ENCODE results near the gene AKAP3. TPM values are rescaled to one million over a fixed set of nuclear protein-coding genes. Genes with fewer than 3 reads are reported as not detected.

The AKAP3 gene
- total and polyA plus RNA-seq, 2 donors (not counting 3 experiments of a cell fraction or from before 2014, with no cell fraction given), result 0.18 to 0.62 TPM

DNA sequence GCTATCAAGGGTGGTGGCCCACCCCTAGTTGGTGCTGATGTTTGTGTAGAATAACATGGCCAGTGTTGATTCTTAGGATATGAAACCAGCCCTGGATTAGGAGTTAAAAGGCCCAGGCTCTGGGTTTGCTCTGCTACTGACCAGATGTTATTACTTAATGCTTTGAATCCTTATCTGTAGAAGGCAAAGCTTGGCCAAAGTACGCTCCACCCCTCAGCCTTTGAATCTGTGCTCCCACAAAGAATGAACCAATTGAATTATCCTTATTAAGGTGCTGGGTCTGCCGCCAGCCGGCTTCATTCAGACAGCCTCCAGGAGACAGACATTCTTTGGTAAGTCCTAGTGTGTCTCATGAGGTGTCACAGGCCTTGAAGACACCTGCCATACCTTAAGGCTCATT is 41.8 kb downstream of the AKAP3 start:
- no peak overlapping the region for H3K27ac ChIP-seq (ENCODE audit: insufficient read depth, low read depth, low read length)
- ChIA-PET CTCF (no interaction called here), POLR2A (no interaction called here)
- no peaks in the 10 kb centered on the region for H4K20me1 ChIP-seq (replicated peaks; ENCODE audit: control insufficient read depth, extremely low read depth, insufficient read depth, low read length)
- H3K4me3 ChIP-seq (replicated peaks in 1 of 3; ENCODE audit: insufficient read depth in 1 of 3, low read depth in 1 of 3, low read length in 3 of 3), result no peak overlapping the region
- intact Hi-C loops (cut with micrococcal nuclease) (no loop called here), dilution Hi-C loops (cut with MboI; ENCODE audit: extremely low pct_ligation_motif_present, low sequenced_read_pairs) (no loop called here)
- peaks cover 13% of the 10 kb centered on the region for H3K4me1 ChIP-seq (ENCODE audit: control insufficient read depth, extremely low read depth, insufficient read depth, low read length)
- peaks cover 4% of the 10 kb centered on the region for H3K79me2 ChIP-seq (ENCODE audit: control insufficient read depth, insufficient read depth, low read length)
- no TSS peak for BruUV-seq (replicated peaks)
- H3K27me3 ChIP-seq (ENCODE audit: control insufficient read depth in 2 of 2, insufficient read depth in 2 of 2, low read length in 2 of 2), result peaks cover 7 to 10% of the 10 kb centered on the region in 2 experiments
- DNase-seq (ENCODE audit: low read depth, low spot score), result no peak
- no peak overlapping the region for H3K9ac ChIP-seq (replicated peaks; ENCODE audit: extremely low read depth, insufficient read depth, low read length)
- H3K9me3 ChIP-seq (replicated peaks; ENCODE audit: control insufficient read depth, insufficient read depth, low read length), result no peaks in the 10 kb centered on the region
- no peak for FAIRE-seq
- no peaks in the 10 kb centered on the region for H3K9me1 ChIP-seq (replicated peaks; ENCODE audit: control insufficient read depth, extremely low read depth, insufficient read depth, low read length)
- H3K36me3 ChIP-seq (ENCODE audit: control insufficient read depth in 2 of 2, extremely low read depth in 1 of 2, insufficient read depth in 2 of 2, low read length in 2 of 2), result peaks cover 0 to 4% of the 10 kb centered on the region in 2 experiments
- no peak overlapping the region for H3K4me2 ChIP-seq (ENCODE audit: insufficient read depth, low read length)
- TF ChIP-seq POLR2AphosphoS5 (IDR thresholded peaks at IDR 0.05; ENCODE audit: insufficient read depth, low read depth, low read length), result no peak
- no peak for TF ChIP-seq POLR2A (IDR thresholded peaks at IDR 0.05; ENCODE audit: low read depth, low read length)
- TF ChIP-seq GATA2 (IDR thresholded peaks at IDR 0.05; ENCODE audit: insufficient read depth, insufficient read length, low read depth, low read length), result no peak
- TF ChIP-seq MYC (IDR thresholded peaks at IDR 0.05; ENCODE audit: low read depth, low read length), result no peak
- TF ChIP-seq, protein P1, sequence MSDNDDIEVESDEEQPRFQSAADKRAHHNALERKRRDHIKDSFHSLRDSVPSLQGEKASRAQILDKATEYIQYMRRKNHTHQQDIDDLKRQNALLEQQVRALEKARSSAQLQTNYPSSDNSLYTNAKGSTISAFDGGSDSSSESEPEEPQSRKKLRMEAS (IDR thresholded peaks at IDR 0.05; ENCODE audit: insufficient read depth, insufficient read length), result no peak
- TF ChIP-seq FOS (IDR thresholded peaks at IDR 0.05; ENCODE audit: borderline replicate concordance, insufficient read depth, low read length), result no peak
- TF ChIP-seq, protein P2, sequence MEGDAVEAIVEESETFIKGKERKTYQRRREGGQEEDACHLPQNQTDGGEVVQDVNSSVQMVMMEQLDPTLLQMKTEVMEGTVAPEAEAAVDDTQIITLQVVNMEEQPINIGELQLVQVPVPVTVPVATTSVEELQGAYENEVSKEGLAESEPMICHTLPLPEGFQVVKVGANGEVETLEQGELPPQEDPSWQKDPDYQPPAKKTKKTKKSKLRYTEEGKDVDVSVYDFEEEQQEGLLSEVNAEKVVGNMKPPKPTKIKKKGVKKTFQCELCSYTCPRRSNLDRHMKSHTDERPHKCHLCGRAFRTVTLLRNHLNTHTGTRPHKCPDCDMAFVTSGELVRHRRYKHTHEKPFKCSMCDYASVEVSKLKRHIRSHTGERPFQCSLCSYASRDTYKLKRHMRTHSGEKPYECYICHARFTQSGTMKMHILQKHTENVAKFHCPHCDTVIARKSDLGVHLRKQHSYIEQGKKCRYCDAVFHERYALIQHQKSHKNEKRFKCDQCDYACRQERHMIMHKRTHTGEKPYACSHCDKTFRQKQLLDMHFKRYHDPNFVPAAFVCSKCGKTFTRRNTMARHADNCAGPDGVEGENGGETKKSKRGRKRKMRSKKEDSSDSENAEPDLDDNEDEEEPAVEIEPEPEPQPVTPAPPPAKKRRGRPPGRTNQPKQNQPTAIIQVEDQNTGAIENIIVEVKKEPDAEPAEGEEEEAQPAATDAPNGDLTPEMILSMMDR (IDR thresholded peaks at IDR 0.05; ENCODE audit: extremely low read depth in 1 of 2, insufficient read depth in 1 of 2, low read depth in 1 of 2, low read length in 2 of 2), result no peak
- no peak for TF ChIP-seq EZH2 (IDR thresholded peaks at IDR 0.05; ENCODE audit: borderline replicate concordance, low read depth, low read length, severe bottlenecking)
- TF ChIP-seq JUN (IDR thresholded peaks at IDR 0.05; ENCODE audit: borderline replicate concordance, insufficient read depth, insufficient read length, low read depth), result no peak
- no peak overlapping the region for H2AFZ ChIP-seq (ENCODE audit: low read depth, low read length)
